Gastrocnemius medialis (tissue), 4 donors: ENCODE data around the gene MSI2.

Experiments used
- CTCF ChIP-seq, 5 experiments: fragments of 450-650 bp in 3 of 5; fragments of 200-600 bp in 2 of 5; sonication (generic) in 2 of 5; IDR thresholded peaks in 4 of 5; conservative IDR thresholded peaks in 1 of 5; 1 replicate in 4 of 5; 2 replicates in 1 of 5; pipeline ENCODE4 v1.5.1; 2016 to 2019; ENCODE audit warnings: antibody characterized with exemption in 5 of 5, mild to moderate bottlenecking in 3 of 5, moderate library complexity in 3 of 5
- POLR2A ChIP-seq, 2 donors: fragments of 450-650 bp; IDR thresholded peaks; one replicate each; pipeline ENCODE4 v1.6.1; 2017; ENCODE audit warnings: antibody characterized with exemption in 2 of 2, mild to moderate bottlenecking in 2 of 2, moderate library complexity in 2 of 2

GRCh38 chr17:57540596-57540995 lies 284.3 kb downstream of the MSI2 start:
- TF ChIP-seq CTCF (IDR thresholded peaks at IDR 0.05 in 4 of 5, conservative IDR thresholded peaks at IDR 0.05 in 1 of 5) (no peak), POLR2A (IDR thresholded peaks at IDR 0.05) (no peak)
